ENCODE measurements around the gene ZNF683.

GRCh38 chr1:26401891-26402290 lies 29.3 kb upstream of the ZNF683 start:
- TF ChIP-seq EZH2 (IDR thresholded peaks at IDR 0.05; ENCODE audit: low read length) (no peak), CTCF (optimal IDR thresholded peaks at IDR 0.05 in 1 of 3, IDR thresholded peaks at IDR 0.05 in 1 of 3, conservative IDR thresholded peaks at IDR 0.05 in 1 of 3; ENCODE audit: extremely low read depth in 1 of 3, insufficient read depth in 2 of 3, low read length in 3 of 3) (no peak)
